H1 (cell line): Measurements from ENCODE around the gene KIR3DL3. TPM values are rescaled to one million over a fixed set of nuclear protein-coding genes. Genes with fewer than 3 reads are reported as not detected.

Experiments
- TAF7 ChIP-seq: optimal IDR thresholded peaks from 2 replicates; pipeline ENCODE3; 2011; ENCODE audit warnings: low read depth, mild to moderate bottlenecking, inconsistent platforms, low read length, moderate library complexity, borderline replicate concordance
- ZNF274 ChIP-seq: IDR thresholded peaks from 2 replicates; pipeline ENCODE4 v1.7.0; 2012; ENCODE audit warnings: low read length, borderline replicate concordance; ENCODE audit errors: extremely low read depth
- polyA plus RNA-seq, 7 experiments: library from polyadenylated mRNA; depleted of rRNA in 3 of 7; stranded (reverse) in 5 of 7; unstranded in 2 of 7; fragments of >200 nt in 5 of 7; fragments of 200-250 nt in 2 of 7; gene quantifications; 1 replicate in 5 of 7; 2 replicates in 1 of 7; 4 replicates in 1 of 7; pipeline versions ENCODE4 v1.2.1 to v1.2.3, GENCODE V29; 2011 to 2013; ENCODE audit warnings: missing spikeins in 2 of 7, mixed read lengths in 2 of 7
- total RNA-seq: library from RNA; stranded (reverse); fragmentation: NEBNext Ultra II Directional; extraction: Animal tissue kit (Norgen Biotek cat#: 25700); gene quantifications from 2 replicates; pipeline ENCODE4 v1.2.1, GENCODE V29; 2021
- TF ChIP-seq, protein P1 (sequence below): fragments of 300-600 bp; sonication (generic); IDR thresholded peaks from 2 replicates; pipeline ENCODE4 v1.7.1; 2012; ENCODE audit warnings: low read length, moderate library complexity, mild to moderate bottlenecking, inconsistent platforms; ENCODE audit not compliant: insufficient replicate concordance

The KIR3DL3 gene
- total and polyA plus RNA-seq, 2 of the 8 experiments (the other 6 are each of a cell fraction or from before 2014, with no cell fraction given) = not detected

GRCh38 chr19:54696117-54696548 lies 28.1 kb upstream of the KIR3DL3 start (continued):
- TF ChIP-seq TAF7 (no peak), ZNF274 (no peak)
- TF ChIP-seq, protein P1, sequence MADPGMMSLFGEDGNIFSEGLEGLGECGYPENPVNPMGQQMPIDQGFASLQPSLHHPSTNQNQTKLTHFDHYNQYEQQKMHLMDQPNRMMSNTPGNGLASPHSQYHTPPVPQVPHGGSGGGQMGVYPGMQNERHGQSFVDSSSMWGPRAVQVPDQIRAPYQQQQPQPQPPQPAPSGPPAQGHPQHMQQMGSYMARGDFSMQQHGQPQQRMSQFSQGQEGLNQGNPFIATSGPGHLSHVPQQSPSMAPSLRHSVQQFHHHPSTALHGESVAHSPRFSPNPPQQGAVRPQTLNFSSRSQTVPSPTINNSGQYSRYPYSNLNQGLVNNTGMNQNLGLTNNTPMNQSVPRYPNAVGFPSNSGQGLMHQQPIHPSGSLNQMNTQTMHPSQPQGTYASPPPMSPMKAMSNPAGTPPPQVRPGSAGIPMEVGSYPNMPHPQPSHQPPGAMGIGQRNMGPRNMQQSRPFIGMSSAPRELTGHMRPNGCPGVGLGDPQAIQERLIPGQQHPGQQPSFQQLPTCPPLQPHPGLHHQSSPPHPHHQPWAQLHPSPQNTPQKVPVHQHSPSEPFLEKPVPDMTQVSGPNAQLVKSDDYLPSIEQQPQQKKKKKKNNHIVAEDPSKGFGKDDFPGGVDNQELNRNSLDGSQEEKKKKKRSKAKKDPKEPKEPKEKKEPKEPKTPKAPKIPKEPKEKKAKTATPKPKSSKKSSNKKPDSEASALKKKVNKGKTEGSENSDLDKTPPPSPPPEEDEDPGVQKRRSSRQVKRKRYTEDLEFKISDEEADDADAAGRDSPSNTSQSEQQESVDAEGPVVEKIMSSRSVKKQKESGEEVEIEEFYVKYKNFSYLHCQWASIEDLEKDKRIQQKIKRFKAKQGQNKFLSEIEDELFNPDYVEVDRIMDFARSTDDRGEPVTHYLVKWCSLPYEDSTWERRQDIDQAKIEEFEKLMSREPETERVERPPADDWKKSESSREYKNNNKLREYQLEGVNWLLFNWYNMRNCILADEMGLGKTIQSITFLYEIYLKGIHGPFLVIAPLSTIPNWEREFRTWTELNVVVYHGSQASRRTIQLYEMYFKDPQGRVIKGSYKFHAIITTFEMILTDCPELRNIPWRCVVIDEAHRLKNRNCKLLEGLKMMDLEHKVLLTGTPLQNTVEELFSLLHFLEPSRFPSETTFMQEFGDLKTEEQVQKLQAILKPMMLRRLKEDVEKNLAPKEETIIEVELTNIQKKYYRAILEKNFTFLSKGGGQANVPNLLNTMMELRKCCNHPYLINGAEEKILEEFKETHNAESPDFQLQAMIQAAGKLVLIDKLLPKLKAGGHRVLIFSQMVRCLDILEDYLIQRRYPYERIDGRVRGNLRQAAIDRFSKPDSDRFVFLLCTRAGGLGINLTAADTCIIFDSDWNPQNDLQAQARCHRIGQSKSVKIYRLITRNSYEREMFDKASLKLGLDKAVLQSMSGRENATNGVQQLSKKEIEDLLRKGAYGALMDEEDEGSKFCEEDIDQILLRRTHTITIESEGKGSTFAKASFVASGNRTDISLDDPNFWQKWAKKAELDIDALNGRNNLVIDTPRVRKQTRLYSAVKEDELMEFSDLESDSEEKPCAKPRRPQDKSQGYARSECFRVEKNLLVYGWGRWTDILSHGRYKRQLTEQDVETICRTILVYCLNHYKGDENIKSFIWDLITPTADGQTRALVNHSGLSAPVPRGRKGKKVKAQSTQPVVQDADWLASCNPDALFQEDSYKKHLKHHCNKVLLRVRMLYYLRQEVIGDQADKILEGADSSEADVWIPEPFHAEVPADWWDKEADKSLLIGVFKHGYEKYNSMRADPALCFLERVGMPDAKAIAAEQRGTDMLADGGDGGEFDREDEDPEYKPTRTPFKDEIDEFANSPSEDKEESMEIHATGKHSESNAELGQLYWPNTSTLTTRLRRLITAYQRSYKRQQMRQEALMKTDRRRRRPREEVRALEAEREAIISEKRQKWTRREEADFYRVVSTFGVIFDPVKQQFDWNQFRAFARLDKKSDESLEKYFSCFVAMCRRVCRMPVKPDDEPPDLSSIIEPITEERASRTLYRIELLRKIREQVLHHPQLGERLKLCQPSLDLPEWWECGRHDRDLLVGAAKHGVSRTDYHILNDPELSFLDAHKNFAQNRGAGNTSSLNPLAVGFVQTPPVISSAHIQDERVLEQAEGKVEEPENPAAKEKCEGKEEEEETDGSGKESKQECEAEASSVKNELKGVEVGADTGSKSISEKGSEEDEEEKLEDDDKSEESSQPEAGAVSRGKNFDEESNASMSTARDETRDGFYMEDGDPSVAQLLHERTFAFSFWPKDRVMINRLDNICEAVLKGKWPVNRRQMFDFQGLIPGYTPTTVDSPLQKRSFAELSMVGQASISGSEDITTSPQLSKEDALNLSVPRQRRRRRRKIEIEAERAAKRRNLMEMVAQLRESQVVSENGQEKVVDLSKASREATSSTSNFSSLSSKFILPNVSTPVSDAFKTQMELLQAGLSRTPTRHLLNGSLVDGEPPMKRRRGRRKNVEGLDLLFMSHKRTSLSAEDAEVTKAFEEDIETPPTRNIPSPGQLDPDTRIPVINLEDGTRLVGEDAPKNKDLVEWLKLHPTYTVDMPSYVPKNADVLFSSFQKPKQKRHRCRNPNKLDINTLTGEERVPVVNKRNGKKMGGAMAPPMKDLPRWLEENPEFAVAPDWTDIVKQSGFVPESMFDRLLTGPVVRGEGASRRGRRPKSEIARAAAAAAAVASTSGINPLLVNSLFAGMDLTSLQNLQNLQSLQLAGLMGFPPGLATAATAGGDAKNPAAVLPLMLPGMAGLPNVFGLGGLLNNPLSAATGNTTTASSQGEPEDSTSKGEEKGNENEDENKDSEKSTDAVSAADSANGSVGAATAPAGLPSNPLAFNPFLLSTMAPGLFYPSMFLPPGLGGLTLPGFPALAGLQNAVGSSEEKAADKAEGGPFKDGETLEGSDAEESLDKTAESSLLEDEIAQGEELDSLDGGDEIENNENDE = no peak
